Panc1 (cell line): ENCODE measurements around the gene REXO5. TPM values are rescaled to one million over a fixed set of nuclear protein-coding genes. Genes with fewer than 3 reads are reported as not detected.

Experiments used
- ATAC-seq: fragments of 200-7000 bp; cut with Tn5 transposase; 2 replicates; pipeline ENCODE4 v1.9.1; 2020; ENCODE audit warnings: mild to moderate bottlenecking, moderate library complexity
- BruUV-seq: library from RNA; stranded (reverse); fragments of 400-500 nt; replicated peaks from 2 replicates; lab custom pipeline; 2021; lab: Mats Ljungman, UMichigan
- CTCF ChIA-PET: fragments of 300-600 bp; sonication (Branson Sonifier 250); formaldehyde crosslinking; loops from one replicate; lab custom pipeline; 2022; ENCODE audit warnings: antibody characterized with exemption; lab: Charles Lee
- POLR2A ChIA-PET: fragments of 300-600 bp; sonication (Branson Sonifier 250); formaldehyde crosslinking; loops from one replicate; lab custom pipeline; 2022; ENCODE audit warnings: antibody characterized with exemption; lab: Charles Lee
- DNase-seq: peaks from one replicate; pipeline ENCODE4 v3.0.0-alpha.2; 2010; ENCODE audit warnings: low read depth, low spot score
- H3K27ac ChIP-seq: 2 replicates; pipeline ENCODE4 v1.5.1; 2011; ENCODE audit warnings: mild to moderate bottlenecking, low read length, inconsistent platforms
- H3K27me3 ChIP-seq: fragments of 200-500 bp; sonication (Bioruptor generic); 2 replicates; pipeline ENCODE4 v1.6.0; 2014; ENCODE audit warnings: low read length, inconsistent platforms; ENCODE audit not compliant: control insufficient read depth, insufficient read depth
- H3K36me3 ChIP-seq: fragments of 200-500 bp; sonication (Bioruptor generic); 2 replicates; pipeline ENCODE4 v1.5.1; 2014; ENCODE audit warnings: inconsistent platforms, mild to moderate bottlenecking, low read length, moderate library complexity; ENCODE audit not compliant: control insufficient read depth, insufficient read depth
- H3K4me1 ChIP-seq: 2 replicates; pipeline ENCODE4 v1.5.1; 2011; ENCODE audit warnings: inconsistent platforms, mild to moderate bottlenecking, low read length, moderate library complexity; ENCODE audit not compliant: control insufficient read depth, insufficient read depth
- H3K4me3 ChIP-seq, 2 experiments: 2 replicates each; pipeline ENCODE4 v1.5.1; 2011 to 2012; ENCODE audit warnings: low read depth in 2 of 2, low read length in 2 of 2, mild to moderate bottlenecking in 2 of 2, inconsistent platforms in 1 of 2, moderate library complexity in 1 of 2
- H3K9me3 ChIP-seq: fragments of 200-500 bp; sonication (Bioruptor generic); 2 replicates; pipeline ENCODE4 v1.5.1; 2014; ENCODE audit warnings: low read depth, mild to moderate bottlenecking, inconsistent platforms, low read length, moderate library complexity; ENCODE audit not compliant: control insufficient read depth, insufficient read depth
- CTCF ChIP-seq: fragments of 450-650 bp; IDR thresholded peaks from 2 replicates; pipeline ENCODE4 v1.5.1; 2017; ENCODE audit warnings: mild to moderate bottlenecking
- POLR2AphosphoS5 ChIP-seq: IDR thresholded peaks from 2 replicates; pipeline ENCODE4 v1.6.1; 2012; ENCODE audit warnings: mild to moderate bottlenecking, low read depth, low read length, moderate library complexity
- REST ChIP-seq, 2 experiments: IDR thresholded peaks; 2 replicates each; pipeline ENCODE4 v1.6.1; 2011 to 2012; ENCODE audit warnings: low read depth in 2 of 2, control low read depth in 1 of 2, low read length in 1 of 2, mild to moderate bottlenecking in 1 of 2, moderate library complexity in 1 of 2; ENCODE audit not compliant: insufficient read depth in 1 of 2
- SIN3A ChIP-seq: IDR thresholded peaks from 2 replicates; pipeline ENCODE4 v1.6.1; 2012; ENCODE audit warnings: low read depth, mild to moderate bottlenecking, low read length, moderate library complexity, borderline replicate concordance; ENCODE audit not compliant: insufficient read depth
- TCF7L2 ChIP-seq: IDR thresholded peaks from 2 replicates; pipeline ENCODE4 v1.6.1; 2011; ENCODE audit warnings: mild to moderate bottlenecking, low read depth, low read length, inconsistent platforms
- in situ Hi-C: cut with HindIII; loops from 2 replicates; pipeline ENCODE4 v1.10.0; 2016; ENCODE audit warnings: low sequenced_read_pairs, low pct_unique_long_range_greater_than_20kb
- intact Hi-C: fragments of 100-400 bp; cut with micrococcal nuclease; formaldehyde crosslinking; loops from one replicate; pipeline ENCODE4 v1.10.0; 2022; ENCODE audit not compliant: unreplicated experiment
- total RNA-seq: library from RNA; stranded (reverse); gene quantifications from one replicate; pipeline ENCODE4 v1.2.1, GENCODE V29; 2021; ENCODE audit not compliant: unreplicated experiment

Gene REXO5
- total RNA-seq, 1 experiment from 2014 or later = 13.6 TPM

DNA sequence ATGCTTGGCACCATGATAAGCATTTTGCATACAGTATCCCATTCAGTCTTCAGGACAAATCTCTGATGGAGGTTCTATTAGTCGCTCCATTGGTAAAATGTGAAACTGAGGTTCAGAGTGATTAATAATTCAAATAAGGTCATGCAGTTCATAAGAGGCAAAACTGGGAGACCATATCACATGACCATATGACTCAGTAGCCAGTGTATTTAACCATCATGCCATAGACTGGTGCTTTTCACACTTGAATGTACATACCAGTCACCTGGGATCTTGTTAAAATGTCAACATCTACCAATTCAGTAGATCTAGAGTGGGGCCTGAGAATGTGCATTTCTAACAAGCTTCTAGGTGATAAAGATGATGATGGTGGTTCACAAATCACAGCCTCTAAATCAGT is 38.2 kb upstream of the REXO5 start:
- CTCF ChIA-PET = no interaction called here
- in situ Hi-C loops (no loop called here), intact Hi-C loops (no loop called here)
- POLR2A ChIA-PET = no interaction called here
- H3K27ac ChIP-seq = no peak overlapping the region
- no TSS peak for BruUV-seq
- TF ChIP-seq REST (IDR thresholded peaks at IDR 0.05; ENCODE audit: insufficient read depth in 1 of 2, low read depth in 2 of 2, low read length in 1 of 2) (no peak), TCF7L2 (no peak), POLR2AphosphoS5 (no peak), SIN3A (no peak)
- no peaks in the 10 kb centered on the region for H3K36me3 ChIP-seq
- no peaks in the 10 kb centered on the region for H3K9me3 ChIP-seq
- no peak for DNase-seq
- peaks cover 7% of the 10 kb centered on the region; the same call in 1 of the 2 replicates for H3K27me3 ChIP-seq
- H3K4me3 ChIP-seq = no peak overlapping the region
- ATAC-seq = no peak
- H3K4me1 ChIP-seq = no peaks in the 10 kb centered on the region

GRCh38 chr16:20768818-20769217 is 37.5 kb upstream of the REXO5 start:
- ATAC-seq = no peak
- Histone ChIP-seq H3K27ac (no peak overlapping the region), H3K4me3 (no peak overlapping the region), H3K9me3 (no peaks in the 10 kb centered on the region), H3K4me1 (no peaks in the 10 kb centered on the region), H3K36me3 (no peaks in the 10 kb centered on the region), H3K27me3 (peaks cover 7% of the 10 kb centered on the region; the same call in 1 of the 2 replicates)
- POLR2A ChIA-PET = no interaction called here
- in situ Hi-C loops (no loop called here), intact Hi-C loops (no loop called here)
- no TSS peak for BruUV-seq
- TF ChIP-seq SIN3A (no peak), POLR2AphosphoS5 (no peak), TCF7L2 (no peak), REST (IDR thresholded peaks at IDR 0.05; ENCODE audit: insufficient read depth in 1 of 2, low read depth in 2 of 2, low read length in 1 of 2) (no peak), CTCF (no peak)
- CTCF ChIA-PET = no interaction called here
- no peak for DNase-seq
